Measurements from ENCODE around the gene ALOX12B. TPM values are rescaled to one million over a fixed set of nuclear protein-coding genes. Genes with fewer than 3 reads are reported as not detected.

Gene ALOX12B
- not detected in 2 replicates for total RNA-seq
- polyA plus RNA-seq, result not detected in 2 replicates
- not detected in 2 replicates for polyA plus RNA-seq (2011; cell fraction: cytosol; rRNA removed)
- polyA plus RNA-seq (2011; cell fraction: nucleus; rRNA removed), result not detected in 2 replicates
- polyA plus RNA-seq (2012), result not detected in 2 replicates
- not detected in 2 replicates for polyA minus RNA-seq
- polyA minus RNA-seq (2011; cell fraction: cytosol; rRNA and poly(A)+ RNA removed), result 1.6 TPM
- polyA minus RNA-seq (2011; cell fraction: nucleus; rRNA and poly(A)+ RNA removed), result not detected in 2 replicates
- Bru-seq, nascent RNA, result not detected
- BruChase-seq, experiment 1, labeled RNA remaining after a 6-hour chase, result not detected
- not detected for BruChase-seq, experiment 2, labeled RNA remaining after a 2-hour chase
- long read RNA-seq, result 0 reads

- BruUV-seq (replicated peaks), result no TSS peak
Observed at GRCh38 chr17:8087075-8087951, at the start of gene ALOX12B. TSS of gene ALOX12B (minus strand) at chr17:8087716. CDS start at chr17:8087442, 274 bp downstream.

More at GRCh38 chr17:8087075-8087951, at the start of gene ALOX12B:
- DNase-seq (ENCODE audit: low read depth, low spot score) (no peak), FAIRE-seq (no peak)
- no peaks in the 10 kb centered on the region for H3K79me2 ChIP-seq (ENCODE audit: control insufficient read depth, insufficient read depth, low read length)
- no peaks in the 10 kb centered on the region for H4K20me1 ChIP-seq (replicated peaks; ENCODE audit: control insufficient read depth, extremely low read depth, insufficient read depth, low read length)
- H3K4me2 ChIP-seq (ENCODE audit: insufficient read depth, low read length), result no peak within 1 kb of the TSS
- H3K36me3 ChIP-seq (ENCODE audit: control insufficient read depth in 2 of 2, extremely low read depth in 1 of 2, insufficient read depth in 2 of 2, low read length in 2 of 2), result no peaks in the 10 kb centered on the region
- no peak within 1 kb of the TSS for H3K9ac ChIP-seq (replicated peaks; ENCODE audit: extremely low read depth, insufficient read depth, low read length)
- TF ChIP-seq CTCF (IDR thresholded peaks at IDR 0.05; ENCODE audit: extremely low read depth in 1 of 2, insufficient read depth in 1 of 2, low read depth in 1 of 2, low read length in 2 of 2) (no peak), FOS (IDR thresholded peaks at IDR 0.05; ENCODE audit: borderline replicate concordance, insufficient read depth, low read length) (no peak), POLR2A (IDR thresholded peaks at IDR 0.05; ENCODE audit: low read depth, low read length) (no peak), MYC (IDR thresholded peaks at IDR 0.05; ENCODE audit: low read depth, low read length) (no peak), JUN (IDR thresholded peaks at IDR 0.05; ENCODE audit: borderline replicate concordance, insufficient read depth, insufficient read length, low read depth) (no peak), MAX (IDR thresholded peaks at IDR 0.05; ENCODE audit: insufficient read depth, insufficient read length) (no peak), EZH2 (IDR thresholded peaks at IDR 0.05; ENCODE audit: borderline replicate concordance, low read depth, low read length, severe bottlenecking) (no peak), POLR2AphosphoS5 (IDR thresholded peaks at IDR 0.05; ENCODE audit: insufficient read depth, low read depth, low read length) (no peak), GATA2 (IDR thresholded peaks at IDR 0.05; ENCODE audit: insufficient read depth, insufficient read length, low read depth, low read length) (no peak)
- CTCF ChIA-PET, result interaction anchor here (1.1 to 13.4 kb wide), 7 partner anchors 9 to 32 kb away, joined by 4 to 167 read pairs (median 11); no protein-coding TSS in a partner anchor
- H3K27me3 ChIP-seq (ENCODE audit: control insufficient read depth in 2 of 2, insufficient read depth in 2 of 2, low read length in 2 of 2), result peaks cover 8 to 10% of the 10 kb centered on the region in 2 experiments
- H3K27ac ChIP-seq (ENCODE audit: insufficient read depth, low read depth, low read length), result no peak within 1 kb of the TSS
- no peaks in the 10 kb centered on the region for H3K4me1 ChIP-seq (ENCODE audit: control insufficient read depth, extremely low read depth, insufficient read depth, low read length)
- POLR2A ChIA-PET, result no interaction called here
- no peak within 1 kb of the TSS for H2AFZ ChIP-seq (ENCODE audit: low read depth, low read length)
- H3K4me3 ChIP-seq (replicated peaks in 1 of 3; ENCODE audit: insufficient read depth in 1 of 3, low read depth in 1 of 3, low read length in 3 of 3), result no peak within 1 kb of the TSS
- intact Hi-C loops (cut with micrococcal nuclease) (no loop called here), dilution Hi-C loops (cut with MboI; ENCODE audit: extremely low pct_ligation_motif_present, low sequenced_read_pairs) (no loop called here)
- no peaks in the 10 kb centered on the region for H3K9me1 ChIP-seq (replicated peaks; ENCODE audit: control insufficient read depth, extremely low read depth, insufficient read depth, low read length)
- no peaks in the 10 kb centered on the region for H3K9me3 ChIP-seq (replicated peaks; ENCODE audit: control insufficient read depth, insufficient read depth, low read length)
